SK-N-SH treated with all-trans-retinoic acid at 6 μM for 48 hours (cell line): ENCODE results near the gene POLR1B.

Experiments
- ATAC-seq: fragments of 200-7000 bp; cut with Tn5 transposase; 3 replicates; pipeline ENCODE4 v1.9.1; 2020; ENCODE audit warnings: mild to moderate bottlenecking, moderate library complexity
- BACH2 ChIP-seq: fragments of 250-450 bp; sonication (Bioruptor Pico); IDR thresholded peaks from 2 replicates; pipeline ENCODE4 v1.9.0; 2021; ENCODE audit warnings: mild to moderate bottlenecking, borderline replicate concordance
- CSDC2 ChIP-seq: fragments of 250-450 bp; sonication (Bioruptor Pico); IDR thresholded peaks from 2 replicates; pipeline ENCODE4 v1.5.0; 2020; ENCODE audit warnings: mild to moderate bottlenecking, moderate library complexity
- ESRRG ChIP-seq: fragments of 250-450 bp; sonication (Bioruptor Pico); IDR thresholded peaks from 2 replicates; pipeline ENCODE4 v1.6.1; 2021; ENCODE audit warnings: mild to moderate bottlenecking
- ISL1 ChIP-seq: fragments of 250-450 bp; sonication (Bioruptor Pico); IDR thresholded peaks from 2 replicates; pipeline ENCODE4 v2.1.2; 2022; ENCODE audit warnings: mild to moderate bottlenecking, moderate library complexity
- OSR1 ChIP-seq: fragments of 250-450 bp; sonication (Bioruptor Pico); IDR thresholded peaks from 2 replicates; pipeline ENCODE4 v1.8.0; 2022; ENCODE audit warnings: moderate library complexity, mild to moderate bottlenecking, inconsistent platforms
- PPARA ChIP-seq: fragments of 250-450 bp; sonication (Bioruptor Pico); IDR thresholded peaks from 2 replicates; pipeline ENCODE4 v1.5.0; 2020; ENCODE audit warnings: mild to moderate bottlenecking, borderline replicate concordance
- RARB ChIP-seq: fragments of 250-450 bp; sonication (Bioruptor Pico); IDR thresholded peaks from 2 replicates; pipeline ENCODE4 v1.8.0; 2021; ENCODE audit warnings: mild to moderate bottlenecking, moderate library complexity
- SNAI2 ChIP-seq: fragments of 250-450 bp; sonication (Bioruptor Pico); IDR thresholded peaks from 2 replicates; pipeline ENCODE4 v1.5.0; 2020; ENCODE audit warnings: mild to moderate bottlenecking, moderate library complexity
- TOX ChIP-seq: fragments of 250-450 bp; sonication (Bioruptor Pico); IDR thresholded peaks from 2 replicates; pipeline ENCODE4 v1.8.0; 2021; ENCODE audit warnings: mild to moderate bottlenecking, moderate library complexity, borderline replicate concordance
- TSHZ2 ChIP-seq: fragments of 250-450 bp; sonication (Bioruptor Pico); IDR thresholded peaks from 2 replicates; pipeline ENCODE4 v1.5.0; 2020; ENCODE audit warnings: mild to moderate bottlenecking, moderate library complexity
- ZC3H10 ChIP-seq: fragments of 250-450 bp; sonication (Bioruptor Pico); IDR thresholded peaks from 2 replicates; pipeline ENCODE4 v1.5.1; 2021; ENCODE audit warnings: mild to moderate bottlenecking, moderate library complexity
- ZFP30 ChIP-seq: fragments of 450-650 bp; formaldehyde crosslinking; IDR thresholded peaks from 2 replicates; pipeline ENCODE4 v1.5.0; 2022; ENCODE audit warnings: mild to moderate bottlenecking, moderate library complexity
- ZNF565 ChIP-seq: fragments of 450-650 bp; formaldehyde crosslinking; conservative IDR thresholded peaks from 2 replicates; pipeline ENCODE4 v1.5.0; 2020; ENCODE audit warnings: low read depth, mild to moderate bottlenecking, moderate library complexity
- ZNF8 ChIP-seq: fragments of 450-650 bp; formaldehyde crosslinking; IDR thresholded peaks from 2 replicates; pipeline ENCODE4 v1.5.0; 2020; ENCODE audit warnings: mild to moderate bottlenecking, moderate library complexity
- TF ChIP-seq, protein P1 (sequence below): fragments of 250-450 bp; sonication (Bioruptor Pico); IDR thresholded peaks from 2 replicates; pipeline ENCODE4 v1.5.1; 2021; ENCODE audit warnings: mild to moderate bottlenecking, moderate library complexity
- TF ChIP-seq, protein P2 (sequence below): fragments of 250-450 bp; sonication (Bioruptor Pico); IDR thresholded peaks from 2 replicates; pipeline ENCODE4 v1.8.0; 2021; ENCODE audit warnings: low read depth, mild to moderate bottlenecking, moderate library complexity, borderline replicate concordance
- TF ChIP-seq, protein P3 (sequence below): fragments of 250-450 bp; sonication (Bioruptor Pico); IDR thresholded peaks from 2 replicates; pipeline ENCODE4 v1.5.1; 2020; ENCODE audit warnings: low read depth, mild to moderate bottlenecking, moderate library complexity
- TF ChIP-seq, protein P4 (sequence below): fragments of 250-450 bp; sonication (Bioruptor Pico); IDR thresholded peaks from 2 replicates; pipeline ENCODE4 v1.8.0; 2020; ENCODE audit warnings: mild to moderate bottlenecking, moderate library complexity, borderline replicate concordance

Gene POLR1B

GRCh38 chr2:112603731-112604130, 61.5 kb downstream of the POLR1B start:
- ATAC-seq, result no peak
- TF ChIP-seq, protein P1, sequence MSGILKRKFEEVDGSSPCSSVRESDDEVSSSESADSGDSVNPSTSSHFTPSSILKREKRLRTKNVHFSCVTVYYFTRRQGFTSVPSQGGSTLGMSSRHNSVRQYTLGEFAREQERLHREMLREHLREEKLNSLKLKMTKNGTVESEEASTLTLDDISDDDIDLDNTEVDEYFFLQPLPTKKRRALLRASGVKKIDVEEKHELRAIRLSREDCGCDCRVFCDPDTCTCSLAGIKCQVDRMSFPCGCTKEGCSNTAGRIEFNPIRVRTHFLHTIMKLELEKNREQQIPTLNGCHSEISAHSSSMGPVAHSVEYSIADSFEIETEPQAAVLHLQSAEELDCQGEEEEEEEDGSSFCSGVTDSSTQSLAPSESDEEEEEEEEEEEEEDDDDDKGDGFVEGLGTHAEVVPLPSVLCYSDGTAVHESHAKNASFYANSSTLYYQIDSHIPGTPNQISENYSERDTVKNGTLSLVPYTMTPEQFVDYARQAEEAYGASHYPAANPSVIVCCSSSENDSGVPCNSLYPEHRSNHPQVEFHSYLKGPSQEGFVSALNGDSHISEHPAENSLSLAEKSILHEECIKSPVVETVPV (CRISPR knock-in tag), result no peak
- TF ChIP-seq RARB (no peak), ZFP30 (no peak), TSHZ2 (CRISPR knock-in tag) (no peak), ZC3H10 (CRISPR knock-in tag) (no peak), ZNF8 (CRISPR knock-in tag) (no peak), ISL1 (CRISPR knock-in tag) (no peak), ESRRG (CRISPR knock-in tag) (no peak), SNAI2 (CRISPR knock-in tag) (no peak), TOX (no peak), BACH2 (no peak)
- TF ChIP-seq, protein P2, sequence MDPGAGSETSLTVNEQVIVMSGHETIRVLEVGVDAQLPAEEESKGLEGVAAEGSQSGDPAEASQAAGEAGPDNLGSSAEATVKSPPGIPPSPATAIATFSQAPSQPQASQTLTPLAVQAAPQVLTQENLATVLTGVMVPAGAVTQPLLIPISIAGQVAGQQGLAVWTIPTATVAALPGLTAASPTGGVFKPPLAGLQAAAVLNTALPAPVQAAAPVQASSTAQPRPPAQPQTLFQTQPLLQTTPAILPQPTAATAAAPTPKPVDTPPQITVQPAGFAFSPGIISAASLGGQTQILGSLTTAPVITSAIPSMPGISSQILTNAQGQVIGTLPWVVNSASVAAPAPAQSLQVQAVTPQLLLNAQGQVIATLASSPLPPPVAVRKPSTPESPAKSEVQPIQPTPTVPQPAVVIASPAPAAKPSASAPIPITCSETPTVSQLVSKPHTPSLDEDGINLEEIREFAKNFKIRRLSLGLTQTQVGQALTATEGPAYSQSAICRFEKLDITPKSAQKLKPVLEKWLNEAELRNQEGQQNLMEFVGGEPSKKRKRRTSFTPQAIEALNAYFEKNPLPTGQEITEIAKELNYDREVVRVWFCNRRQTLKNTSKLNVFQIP (CRISPR knock-in tag), result no peak
- TF ChIP-seq, protein P3, sequence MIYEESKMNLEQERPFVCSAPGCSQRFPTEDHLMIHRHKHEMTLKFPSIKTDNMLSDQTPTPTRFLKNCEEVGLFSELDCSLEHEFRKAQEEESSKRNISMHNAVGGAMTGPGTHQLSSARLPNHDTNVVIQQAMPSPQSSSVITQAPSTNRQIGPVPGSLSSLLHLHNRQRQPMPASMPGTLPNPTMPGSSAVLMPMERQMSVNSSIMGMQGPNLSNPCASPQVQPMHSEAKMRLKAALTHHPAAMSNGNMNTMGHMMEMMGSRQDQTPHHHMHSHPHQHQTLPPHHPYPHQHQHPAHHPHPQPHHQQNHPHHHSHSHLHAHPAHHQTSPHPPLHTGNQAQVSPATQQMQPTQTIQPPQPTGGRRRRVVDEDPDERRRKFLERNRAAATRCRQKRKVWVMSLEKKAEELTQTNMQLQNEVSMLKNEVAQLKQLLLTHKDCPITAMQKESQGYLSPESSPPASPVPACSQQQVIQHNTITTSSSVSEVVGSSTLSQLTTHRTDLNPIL (CRISPR knock-in tag), result no peak
- TF ChIP-seq, protein P4, sequence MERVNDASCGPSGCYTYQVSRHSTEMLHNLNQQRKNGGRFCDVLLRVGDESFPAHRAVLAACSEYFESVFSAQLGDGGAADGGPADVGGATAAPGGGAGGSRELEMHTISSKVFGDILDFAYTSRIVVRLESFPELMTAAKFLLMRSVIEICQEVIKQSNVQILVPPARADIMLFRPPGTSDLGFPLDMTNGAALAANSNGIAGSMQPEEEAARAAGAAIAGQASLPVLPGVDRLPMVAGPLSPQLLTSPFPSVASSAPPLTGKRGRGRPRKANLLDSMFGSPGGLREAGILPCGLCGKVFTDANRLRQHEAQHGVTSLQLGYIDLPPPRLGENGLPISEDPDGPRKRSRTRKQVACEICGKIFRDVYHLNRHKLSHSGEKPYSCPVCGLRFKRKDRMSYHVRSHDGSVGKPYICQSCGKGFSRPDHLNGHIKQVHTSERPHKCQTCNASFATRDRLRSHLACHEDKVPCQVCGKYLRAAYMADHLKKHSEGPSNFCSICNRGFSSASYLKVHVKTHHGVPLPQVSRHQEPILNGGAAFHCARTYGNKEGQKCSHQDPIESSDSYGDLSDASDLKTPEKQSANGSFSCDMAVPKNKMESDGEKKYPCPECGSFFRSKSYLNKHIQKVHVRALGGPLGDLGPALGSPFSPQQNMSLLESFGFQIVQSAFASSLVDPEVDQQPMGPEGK (CRISPR knock-in tag), result no peak
- TF ChIP-seq, all 23 proteins: peak for 0

GRCh38 chr2:112604952-112605351, 62.7 kb downstream of the POLR1B start:
- no peak for ATAC-seq
- TF ChIP-seq ESRRG (CRISPR knock-in tag) (no peak), ZFP30 (no peak), ZC3H10 (CRISPR knock-in tag) (no peak), BACH2 (no peak), CSDC2 (CRISPR knock-in tag) (no peak), PPARA (CRISPR knock-in tag) (no peak), ZNF565 (CRISPR knock-in tag) (no peak), OSR1 (no peak)
- TF ChIP-seq, protein P1 (CRISPR knock-in tag), result no peak
- TF ChIP-seq, protein P3 (CRISPR knock-in tag), result no peak
- TF ChIP-seq, protein P4 (CRISPR knock-in tag), result no peak
